WTC11 (cell line): Measurements from ENCODE around the gene MGMT. TPM values are rescaled to one million over a fixed set of nuclear protein-coding genes. Genes with fewer than 3 reads are reported as not detected.

Experiments used
- ATAC-seq: fragments of 200-7000 bp; cut with Tn5 transposase; 2 replicates; pipeline ENCODE4 v1.10.0; 2021; ENCODE audit warnings: mild to moderate bottlenecking, moderate library complexity
- CTCF ChIA-PET: fragments of 300-600 bp; sonication (Branson Sonifier 250); formaldehyde crosslinking; loops from one replicate; lab custom pipeline; 2021; ENCODE audit warnings: antibody characterized with exemption; lab: Charles Lee
- POLR2A ChIA-PET: fragments of 350-600 bp; sonication (Branson Sonifier 250); formaldehyde crosslinking; loops from one replicate; lab custom pipeline; 2021; ENCODE audit warnings: antibody characterized with exemption; lab: Charles Lee
- DNase-seq: peaks from one replicate; pipeline ENCODE4 v3.0.0; 2021; ENCODE audit warnings: low spot score
- H3K27ac Mint-ChIP-seq: 2 replicates; pipeline ENCODE4 v1.8.0; 2021; ENCODE audit warnings: mixed read lengths
- H3K27me3 Mint-ChIP-seq: 2 replicates; pipeline ENCODE4 v1.8.0; 2021; ENCODE audit warnings: low read depth, mild to moderate bottlenecking, moderate library complexity, mixed read lengths
- H3K36me3 Mint-ChIP-seq: 2 replicates; pipeline ENCODE4 v1.8.0; 2021; ENCODE audit warnings: mixed read lengths
- H3K4me1 Mint-ChIP-seq: 2 replicates; pipeline ENCODE4 v1.8.0; 2022; ENCODE audit warnings: mixed read lengths
- H3K4me3 Mint-ChIP-seq: 2 replicates; pipeline ENCODE4 v1.8.0; 2021; ENCODE audit warnings: mild to moderate bottlenecking, moderate library complexity, mixed read lengths
- H3K9me3 Mint-ChIP-seq: 2 replicates; pipeline ENCODE4 v1.8.0; 2021; ENCODE audit warnings: mixed read lengths
- ARID4B ChIP-seq: sonication (generic); formaldehyde crosslinking; IDR thresholded peaks from 2 replicates; pipeline ENCODE4 v1.8.0; 2023; ENCODE audit warnings: missing genetic modification reagents, mild to moderate bottlenecking, borderline replicate concordance
- E2F4 ChIP-seq: sonication (generic); formaldehyde crosslinking; IDR thresholded peaks from 2 replicates; pipeline ENCODE4 v1.8.1; 2022; ENCODE audit warnings: low read depth, mild to moderate bottlenecking, moderate library complexity, missing genetic modification reagents, borderline replicate concordance
- ELF4 ChIP-seq: sonication (generic); formaldehyde crosslinking; IDR thresholded peaks from 2 replicates; pipeline ENCODE4 v1.8.1; 2022; ENCODE audit warnings: low read depth, mild to moderate bottlenecking, moderate library complexity, missing genetic modification reagents
- ESRRA ChIP-seq: sonication (generic); formaldehyde crosslinking; IDR thresholded peaks from 2 replicates; pipeline ENCODE4 v1.8.1; 2022; ENCODE audit warnings: mild to moderate bottlenecking, missing genetic modification reagents, borderline replicate concordance
- IRF2 ChIP-seq: sonication (generic); formaldehyde crosslinking; IDR thresholded peaks from 2 replicates; pipeline ENCODE4 v1.8.0; 2022; ENCODE audit warnings: low read depth, missing genetic modification reagents, borderline replicate concordance
- KAT7 ChIP-seq: sonication (generic); formaldehyde crosslinking; IDR thresholded peaks from 2 replicates; pipeline ENCODE4 v1.8.1; 2023; ENCODE audit warnings: missing genetic modification reagents, mild to moderate bottlenecking, borderline replicate concordance
- NR3C1 ChIP-seq: sonication (generic); formaldehyde crosslinking; conservative IDR thresholded peaks from 2 replicates; pipeline ENCODE4 v1.8.1; 2023; ENCODE audit warnings: low read depth, mild to moderate bottlenecking, missing genetic modification reagents
- PRDM15 ChIP-seq: sonication (generic); formaldehyde crosslinking; IDR thresholded peaks from 2 replicates; pipeline ENCODE4 v1.8.0; 2022; ENCODE audit warnings: missing genetic modification reagents
- RELA ChIP-seq: sonication (generic); formaldehyde crosslinking; IDR thresholded peaks from 2 replicates; pipeline ENCODE4 v1.8.1; 2022; ENCODE audit warnings: missing genetic modification reagents, mild to moderate bottlenecking, borderline replicate concordance
- SMAD3 ChIP-seq: sonication (generic); formaldehyde crosslinking; IDR thresholded peaks from 2 replicates; pipeline ENCODE4 v1.8.0; 2022; ENCODE audit warnings: missing genetic modification reagents, mild to moderate bottlenecking, borderline replicate concordance
- STAT6 ChIP-seq: sonication (generic); formaldehyde crosslinking; conservative IDR thresholded peaks from 2 replicates; pipeline ENCODE4 v1.8.1; 2023; ENCODE audit warnings: mild to moderate bottlenecking, low read depth, missing genetic modification reagents, moderate library complexity
- TCF7 ChIP-seq: sonication (generic); formaldehyde crosslinking; IDR thresholded peaks from 2 replicates; pipeline ENCODE4 v1.8.0; 2022; ENCODE audit warnings: mild to moderate bottlenecking, low read depth, missing genetic modification reagents, moderate library complexity
- ZNF416 ChIP-seq: fragments of 250-450 bp; sonication (Bioruptor Pico); IDR thresholded peaks from 2 replicates; pipeline ENCODE4 v1.9.0; 2021; ENCODE audit warnings: mild to moderate bottlenecking, inconsistent platforms
- total RNA-seq: library from RNA; stranded (reverse); gene quantifications from 3 replicates; pipeline ENCODE4 v1.2.3, GENCODE V29; 2021

The MGMT gene
- total RNA-seq, 1 experiment from 2014 or later: 11.8 TPM

- TF ChIP-seq ARID4B: no peak
- no peak for TF ChIP-seq ESRRA (CRISPR knock-in tag)
- TF ChIP-seq IRF2 (CRISPR knock-in tag): no peak
- no peak for TF ChIP-seq PRDM15 (CRISPR knock-in tag)
- TF ChIP-seq E2F4 (CRISPR knock-in tag): no peak
- TF ChIP-seq STAT6 (CRISPR knock-in tag): no peak
- no peak for TF ChIP-seq ZNF416 (CRISPR knock-in tag)
- no peak for TF ChIP-seq NR3C1 (CRISPR knock-in tag)
These were observed 21.4 kb upstream of the MGMT start (continued) for GRCh38 chr10:129445436-129446182.

GRCh38 chr10:129446183-129446581, 20.9 kb upstream of the MGMT start:
- Mint-ChIP-seq H3K27ac (no peak overlapping the region), H3K9me3 (peaks cover 3% of the 10 kb centered on the region), H3K27me3 (no peaks in the 10 kb centered on the region), H3K4me3 (no peak overlapping the region), H3K36me3 (no peaks in the 10 kb centered on the region), H3K4me1 (peaks cover 22% of the 10 kb centered on the region)
- CTCF ChIA-PET: interaction anchor here (0.6 to 1.0 kb wide), 2 partner anchors 213 to 412 kb away, joined by 4 to 6 read pairs; no protein-coding TSS in a partner anchor
- TF ChIP-seq KAT7 (CRISPR knock-in tag): no peak
- no peak for TF ChIP-seq RELA (CRISPR knock-in tag)
- TF ChIP-seq ELF4 (CRISPR knock-in tag): no peak
- TF ChIP-seq SMAD3 (CRISPR knock-in tag): no peak
- no peak for TF ChIP-seq TCF7 (CRISPR knock-in tag)
- TF ChIP-seq IRF2 (CRISPR knock-in tag): no peak
- POLR2A ChIA-PET: interaction anchor here (0.6 to 0.7 kb wide), 2 partner anchors 157 to 282 kb away, joined by 3 read pairs; no protein-coding TSS in a partner anchor
- ATAC-seq (peak; percentile 95), DNase-seq (peak; percentile 45)
